ENCODE results near the gene TIPIN.

- TF ChIP-seq CTCF (IDR thresholded peaks at IDR 0.05; ENCODE audit: poor library complexity) = no peak
- TF ChIP-seq EZH2phosphoT487 (IDR thresholded peaks at IDR 0.05; ENCODE audit: low read depth, severe bottlenecking, unreplicated experiment) = no peak
- TF ChIP-seq EZH2 (IDR thresholded peaks at IDR 0.05; ENCODE audit: borderline replicate concordance) = no peak
These were observed 67.8 kb downstream of the TIPIN start for GRCh38 chr15:66288551-66289185.
